GM18951 (cell line): ENCODE data around the gene NOXA1.
"Not testable (repeated sequence)": the region's sequence is repeated elsewhere in the genome, so short reads cannot be mapped to it uniquely, and the experiment has no call there.

Experiments used
- POLR2A ChIP-seq: IDR thresholded peaks from 4 replicates; pipeline ENCODE4 v1.6.1; 2011; ENCODE audit warnings: mild to moderate bottlenecking; ENCODE audit not compliant: insufficient read length, insufficient read depth; ENCODE audit errors: extremely low read depth
- in situ Hi-C: fragments of 300-500 bp; cut with MboI; formaldehyde crosslinking; loops from one replicate; pipeline ENCODE4 v1.12.0; 2022; ENCODE audit warnings: low sequenced_read_pairs, mixed read lengths, inconsistent platforms; ENCODE audit not compliant: unreplicated experiment

NOXA1 gene

DNA sequence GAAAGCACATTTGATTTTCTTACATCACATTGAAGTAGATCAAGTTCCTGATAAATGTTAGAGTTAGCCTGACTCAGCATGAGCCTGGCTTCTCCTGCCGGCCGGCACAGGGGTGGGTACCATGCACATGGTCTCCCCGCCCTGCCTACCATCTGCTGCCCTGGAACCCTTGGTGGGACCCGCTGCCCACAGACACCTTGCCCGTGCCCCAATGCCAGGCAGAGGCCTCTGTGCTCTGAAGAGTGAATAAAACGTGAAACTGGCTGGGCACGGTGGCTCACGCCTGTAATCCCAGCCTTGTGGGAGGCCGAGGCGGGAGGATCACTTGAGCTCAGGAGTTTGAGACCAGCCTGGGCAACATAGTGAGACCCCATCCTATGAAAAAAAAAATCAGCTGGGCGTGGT, 17.5 kb upstream of the NOXA1 start:
- TF ChIP-seq POLR2A = no peak
- in situ Hi-C loops = loop anchor here (10.0 kb wide), 1 partner anchor 111 kb away; no protein-coding TSS in a partner anchor

DNA sequence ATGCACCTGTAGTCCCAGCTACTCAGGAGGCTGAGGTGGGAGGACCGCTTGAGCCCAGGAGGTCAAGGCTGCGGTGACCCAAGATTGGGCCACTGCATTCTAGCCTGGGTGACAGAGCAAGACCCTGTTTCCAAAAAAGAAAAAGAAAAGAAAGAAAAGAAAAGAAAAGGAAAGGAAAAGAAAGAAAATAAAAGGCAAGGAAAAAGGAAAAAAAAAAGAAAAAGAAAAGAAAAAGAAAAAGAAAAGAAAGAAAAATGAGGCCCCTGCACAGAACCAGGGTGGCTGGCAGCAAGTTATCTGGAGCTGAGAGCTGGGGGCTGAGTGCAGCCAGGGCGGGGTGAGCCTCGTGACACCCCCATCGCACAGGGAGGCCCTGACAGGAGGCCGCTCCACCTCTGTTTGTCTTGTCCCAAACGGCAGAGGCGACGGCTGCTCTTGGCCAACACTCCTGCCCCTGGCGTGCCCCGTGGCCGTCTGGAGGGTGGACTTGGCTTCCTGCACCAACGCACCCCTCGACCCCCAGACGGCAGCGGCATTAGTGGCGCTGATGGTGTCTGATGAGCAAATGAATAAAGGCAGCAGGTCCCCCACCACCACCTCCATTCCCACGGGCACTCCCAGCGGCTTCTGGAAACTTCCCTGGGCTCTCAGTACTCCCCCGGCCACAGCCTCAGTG, 17.0 kb upstream of the NOXA1 start:
- in situ Hi-C loops = loop anchor here (10.0 kb wide), 1 partner anchor 111 kb away; no protein-coding TSS in a partner anchor
- no peak for TF ChIP-seq POLR2A

DNA sequence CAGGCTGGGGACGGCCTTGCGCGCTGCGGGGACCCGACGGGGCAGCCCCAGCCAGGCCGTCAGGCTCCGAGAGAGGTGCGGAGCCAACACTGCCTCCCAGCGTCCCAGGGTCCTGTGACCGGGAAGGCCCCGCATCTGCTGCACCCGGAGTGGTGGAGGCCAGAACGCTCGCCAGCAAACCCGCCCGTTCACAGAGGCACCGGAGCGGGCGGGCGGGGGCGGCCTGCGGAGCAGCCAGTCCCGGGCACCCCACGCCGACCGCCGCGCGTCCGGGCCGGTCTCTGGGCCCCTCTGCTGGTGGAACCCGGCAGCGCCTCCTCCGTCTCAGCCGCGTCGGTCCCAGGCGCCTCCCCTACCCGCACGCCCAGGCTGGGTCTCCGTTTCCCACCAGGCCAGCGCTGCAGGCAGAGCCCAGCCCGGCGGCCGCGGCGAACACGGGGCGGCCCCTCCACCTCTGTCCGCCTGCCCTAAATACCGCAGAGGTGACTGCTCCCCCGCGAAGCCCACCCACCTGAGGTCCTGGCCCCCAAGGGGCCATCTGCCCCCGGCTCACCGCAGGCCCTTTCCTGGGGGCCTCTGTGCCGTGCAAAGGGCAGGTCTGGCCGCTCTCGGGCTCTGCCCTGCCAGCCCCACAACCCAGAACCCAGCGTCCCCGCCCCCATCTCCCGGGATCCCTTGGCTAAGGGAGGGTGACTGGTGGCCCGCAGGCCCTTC, 16.2 kb upstream of the NOXA1 start:
- in situ Hi-C loops = loop anchor here (10.0 kb wide), 1 partner anchor 112 kb away; no protein-coding TSS in a partner anchor

DNA sequence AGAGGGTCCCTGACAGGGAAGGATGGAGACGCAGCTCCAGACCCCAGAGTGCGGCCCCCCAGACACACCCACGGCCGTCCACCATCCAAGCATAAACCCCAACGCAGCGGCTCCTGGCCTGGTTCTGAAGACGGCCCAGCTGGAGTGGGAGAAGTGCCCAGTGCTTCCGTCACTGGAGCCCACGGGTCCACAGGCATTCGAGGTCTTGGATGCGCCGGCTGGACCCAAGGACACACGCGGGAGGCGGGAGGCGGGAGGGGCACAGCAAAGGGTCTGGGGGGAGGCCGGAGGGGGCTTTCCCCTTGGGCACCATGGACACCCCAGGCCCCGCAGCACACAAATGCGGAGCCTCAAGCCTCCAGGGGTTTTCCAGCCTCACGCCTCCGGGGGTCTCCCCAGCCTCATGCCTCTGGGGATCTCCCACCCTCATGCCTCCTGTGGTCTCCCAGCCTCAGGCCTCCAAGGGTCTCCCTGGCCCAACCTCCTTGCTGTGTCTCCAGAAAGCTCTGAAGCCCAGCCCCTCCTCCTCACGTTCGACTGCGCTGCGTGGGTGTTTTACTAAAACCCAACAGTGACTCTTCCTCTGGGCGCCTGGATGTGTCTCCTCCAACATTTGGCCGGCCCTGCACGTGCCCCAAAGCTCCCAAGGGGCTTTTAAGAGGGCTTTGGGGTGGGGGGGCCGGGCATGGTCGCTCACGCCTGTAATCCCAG, 15.4 kb upstream of the NOXA1 start:
- in situ Hi-C loops = loop anchor here (10.0 kb wide), 1 partner anchor 113 kb away; no protein-coding TSS in a partner anchor
- TF ChIP-seq POLR2A = no peak

More for the DNA sequence above, 16.2 kb upstream of the NOXA1 start:
- no peak for TF ChIP-seq POLR2A

DNA sequence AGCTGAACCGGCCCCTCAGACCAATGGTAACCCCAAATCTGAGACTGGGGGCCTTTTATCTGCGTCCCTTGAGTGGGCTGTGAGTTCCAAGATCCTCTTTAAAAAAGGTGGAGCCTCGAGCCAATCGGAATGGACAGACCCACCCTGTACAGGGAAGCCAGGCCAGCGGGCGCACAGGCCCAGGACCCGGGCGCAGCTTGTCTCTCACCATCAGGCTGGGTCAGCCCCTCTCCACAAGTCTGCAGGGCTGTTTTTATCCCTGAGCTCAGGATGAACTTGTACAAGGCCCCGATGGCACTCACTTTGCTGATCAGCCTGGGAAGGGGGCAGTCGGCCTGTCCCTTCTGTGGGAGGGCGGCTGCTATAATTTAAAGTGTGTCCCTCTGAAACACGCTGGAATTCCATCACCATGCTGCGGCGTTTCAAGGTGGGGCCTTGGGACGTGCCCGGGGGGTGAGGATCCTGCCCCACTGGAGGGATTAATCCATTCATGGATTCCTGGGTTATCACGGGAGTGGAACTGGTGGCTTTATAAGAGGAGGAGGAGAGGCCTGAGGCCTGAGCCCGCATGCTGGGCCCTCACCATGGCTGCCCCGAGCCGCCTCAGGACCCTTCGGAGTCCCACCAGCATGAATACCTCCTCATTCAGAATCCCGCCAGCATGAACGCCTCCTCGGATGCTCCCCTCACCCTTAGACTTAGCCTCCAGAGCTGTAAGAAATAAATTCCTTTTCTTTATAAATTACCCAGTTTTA, 14.4 kb upstream of the NOXA1 start:
- TF ChIP-seq POLR2A = no peak
- in situ Hi-C loops = loop anchor here (10.0 kb wide), 1 partner anchor 114 kb away; no protein-coding TSS in a partner anchor

DNA sequence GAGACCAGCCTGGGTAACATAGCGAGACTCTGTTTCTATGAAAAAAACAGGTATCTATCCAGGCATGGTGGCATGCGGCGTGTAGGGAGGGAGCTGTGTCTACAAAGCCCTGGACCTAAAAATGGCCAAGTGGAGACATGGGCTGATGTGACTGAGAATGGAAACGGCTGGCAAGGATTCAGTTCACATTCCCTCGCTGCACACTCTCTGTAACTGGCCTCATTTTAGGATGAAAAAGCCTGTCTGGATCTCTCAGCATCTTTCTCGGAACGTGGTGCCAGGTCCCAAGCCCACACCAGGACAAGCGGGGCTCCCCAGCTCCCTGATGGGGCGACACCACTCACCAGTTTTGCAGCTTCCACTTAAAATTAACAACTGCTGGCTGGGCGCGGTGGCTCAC, 13.7 kb upstream of the NOXA1 start:
- in situ Hi-C loops = loop anchor here (10.0 kb wide), 1 partner anchor 115 kb away; no protein-coding TSS in a partner anchor

DNA sequence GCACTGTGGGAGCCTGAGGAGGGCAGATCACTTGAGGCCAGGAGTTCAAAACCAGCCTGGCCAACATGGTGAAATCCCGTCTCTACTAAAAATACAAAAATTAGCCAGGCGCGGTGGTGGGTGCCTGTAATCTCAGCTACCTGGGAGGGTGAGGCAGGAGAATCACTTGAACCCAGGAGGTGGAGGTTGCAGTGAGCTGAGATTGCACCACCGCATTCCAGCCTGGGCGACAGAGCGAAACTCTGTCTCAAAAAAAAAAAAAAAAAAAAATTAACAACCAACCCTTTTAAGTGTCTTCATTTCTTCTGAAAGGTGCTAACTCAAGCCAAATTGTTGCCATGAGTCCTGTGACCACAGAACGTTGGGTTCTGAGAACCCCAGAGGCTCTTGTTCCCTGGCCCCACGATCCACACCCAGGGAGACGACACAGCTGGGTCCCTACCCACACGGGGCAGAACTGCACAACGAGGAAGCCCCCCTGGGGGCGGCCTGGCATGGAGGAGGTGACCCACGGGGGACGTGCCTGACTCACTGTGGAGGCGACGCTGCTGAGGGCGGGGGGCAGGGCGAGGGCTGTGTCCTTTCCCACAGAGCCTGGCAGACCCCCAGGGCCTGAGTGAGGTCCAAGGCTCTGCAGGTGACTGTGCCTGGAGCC, 12.8 kb upstream of the NOXA1 start:
- in situ Hi-C loops = not testable (repeated sequence)

More for the DNA sequence above, 13.7 kb upstream of the NOXA1 start:
- TF ChIP-seq POLR2A = no peak

DNA sequence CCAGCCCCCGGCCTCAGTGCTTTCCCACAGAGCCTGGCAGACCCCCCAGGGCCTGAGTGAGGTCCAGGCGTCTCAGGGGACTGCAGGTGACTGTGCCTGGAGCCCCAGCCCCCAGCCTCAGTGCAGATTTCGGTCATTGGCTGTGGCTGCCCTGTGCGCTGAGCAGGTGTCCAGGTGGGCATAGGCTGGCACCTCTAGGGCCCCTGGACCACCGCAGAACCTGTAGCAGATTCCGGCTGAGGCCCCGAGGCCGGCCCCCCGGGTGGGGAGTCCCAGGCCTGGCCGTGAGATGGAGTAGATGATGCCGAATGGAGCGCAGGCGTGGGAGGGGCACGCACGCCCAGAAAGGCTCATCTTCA, 12.3 kb upstream of the NOXA1 start:
- in situ Hi-C loops = no loop called here
- TF ChIP-seq POLR2A = no peak

DNA sequence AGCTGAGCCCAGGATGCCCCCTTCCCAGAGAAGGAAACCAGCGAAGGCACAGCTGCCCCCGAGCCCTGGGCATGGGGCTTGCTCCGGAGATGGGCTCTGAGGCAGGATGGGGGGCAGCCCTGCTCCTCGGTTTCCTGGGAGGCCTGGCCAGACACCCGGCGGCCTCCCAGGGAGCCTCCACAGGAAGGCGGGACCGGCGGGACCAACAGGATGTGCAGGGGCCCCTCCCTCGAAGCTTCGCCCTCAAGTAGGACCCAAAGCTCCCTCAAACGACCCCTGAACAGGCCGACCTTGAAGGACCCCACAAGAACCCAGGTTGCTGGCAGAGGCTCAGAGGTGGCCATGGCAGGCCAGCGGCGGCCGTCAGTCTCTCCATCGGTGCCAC, 11.9 kb upstream of the NOXA1 start:
- in situ Hi-C loops = no loop called here
- no peak for TF ChIP-seq POLR2A

DNA sequence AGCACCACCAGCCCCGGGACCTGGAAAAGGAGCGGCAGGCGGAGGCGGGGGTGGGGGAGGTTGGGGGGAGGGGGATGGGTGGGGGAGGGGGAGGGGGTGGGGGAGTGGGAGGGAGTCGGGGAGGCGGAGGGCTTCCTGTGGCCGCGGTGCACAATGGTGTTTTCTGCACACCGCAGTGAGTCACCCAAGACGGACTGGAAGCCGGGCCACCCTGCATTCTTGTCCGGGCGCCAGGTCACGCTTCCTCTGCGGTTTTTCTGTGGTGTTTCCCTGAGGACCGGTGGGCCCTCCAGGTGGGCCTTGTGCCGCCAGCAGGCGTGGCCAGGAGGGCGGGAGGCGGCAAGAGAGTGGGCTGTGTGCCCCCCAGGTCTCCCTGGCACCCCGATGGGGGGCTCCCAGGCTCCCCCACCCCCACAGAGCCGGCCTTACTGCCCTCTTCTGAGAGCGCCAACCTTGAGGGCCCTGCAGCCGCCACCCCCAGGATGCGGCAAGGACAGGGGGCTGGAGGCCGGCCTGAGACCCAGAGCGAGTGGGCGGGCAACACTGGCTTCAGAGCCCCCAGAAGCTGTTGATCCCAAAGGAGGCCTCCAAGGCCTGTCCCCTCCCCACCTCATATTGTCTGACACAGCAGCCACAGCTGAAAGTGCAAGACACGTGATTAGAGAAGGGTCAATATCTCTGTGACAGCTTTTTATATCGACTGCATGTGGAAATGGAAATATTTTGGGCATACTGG, 11.4 kb upstream of the NOXA1 start:
- in situ Hi-C loops = no loop called here
- TF ChIP-seq POLR2A = peak; percentile 18

DNA sequence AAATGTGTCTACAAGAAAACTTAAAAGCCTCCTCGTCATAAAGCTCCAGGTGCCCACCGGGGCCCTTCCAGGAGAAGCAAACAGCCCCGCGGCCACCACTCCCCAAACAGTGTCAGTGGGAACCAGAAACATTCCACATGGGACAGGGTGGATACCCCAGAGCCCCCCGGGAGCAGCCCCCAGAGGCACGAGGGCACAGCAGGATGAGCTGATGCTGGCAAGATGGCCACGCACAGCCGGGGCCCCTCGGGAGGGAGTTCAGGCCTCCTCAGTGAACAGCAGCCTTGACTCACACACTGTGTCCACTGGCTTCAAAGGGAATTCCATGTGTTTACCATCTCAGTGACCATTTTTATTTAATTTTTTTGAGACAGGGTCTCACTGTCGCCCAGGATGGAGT, 10.8 kb upstream of the NOXA1 start:
- in situ Hi-C loops = no loop called here
- TF ChIP-seq POLR2A = no peak

DNA sequence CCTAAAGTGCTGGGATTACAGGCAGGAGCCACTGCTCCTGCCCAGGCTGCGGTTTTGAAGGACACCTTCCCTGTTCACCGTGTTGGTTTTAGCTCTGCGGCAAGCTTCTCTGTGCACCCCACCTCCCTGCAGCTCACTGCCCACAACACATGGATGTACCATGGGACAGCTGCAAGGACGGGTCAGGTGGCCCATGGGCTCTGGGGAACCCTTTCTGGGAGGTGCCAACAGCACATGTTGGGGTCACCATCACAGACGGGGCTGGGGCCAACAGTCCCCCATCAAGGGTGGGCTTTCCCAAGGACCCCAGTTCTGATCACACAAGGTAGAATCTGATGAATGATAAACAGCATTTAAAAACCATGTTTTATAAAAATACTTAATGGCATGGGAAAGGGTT, 7.7 kb upstream of the NOXA1 start:
- in situ Hi-C loops = no loop called here
- TF ChIP-seq POLR2A = no peak
